ENCODE results near the gene PPFIBP1.

The PPFIBP1 gene

DNA sequence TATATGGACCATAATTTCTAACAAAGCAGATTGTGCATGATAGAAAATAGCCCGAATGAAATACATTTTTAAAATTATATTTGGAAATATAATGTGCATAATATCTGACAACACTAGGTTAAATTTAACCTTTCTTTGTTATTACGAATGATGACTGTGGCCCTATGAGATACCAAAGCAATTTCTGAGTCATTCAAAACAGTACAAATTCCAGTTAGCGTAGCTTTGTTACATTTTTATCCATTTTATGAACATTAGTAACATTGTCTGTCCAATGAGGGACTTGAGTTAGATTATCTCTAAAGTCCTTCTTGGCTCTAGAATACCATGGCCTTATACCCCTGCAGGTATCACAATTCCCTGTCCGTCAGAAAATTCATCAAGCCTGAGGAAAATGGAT, 133.3 kb downstream of the PPFIBP1 start:
- H3K27ac ChIP-seq (ENCODE audit: low read length) = no peak overlapping the region
- no peak overlapping the region for H3K4me2 ChIP-seq (ENCODE audit: low read length)
- no peaks in the 10 kb centered on the region for H3K79me2 ChIP-seq (ENCODE audit: low read length)
- no peak overlapping the region for H2AFZ ChIP-seq (ENCODE audit: low read depth, low read length)
- no peaks in the 10 kb centered on the region for H3K36me3 ChIP-seq (replicated peaks; ENCODE audit: low read depth, low read length)
- peaks cover 7% of the 10 kb centered on the region for H3K4me1 ChIP-seq (ENCODE audit: low read length)
- H4K20me1 ChIP-seq (ENCODE audit: insufficient read depth, low read length) = no peaks in the 10 kb centered on the region
- H3K27me3 ChIP-seq (ENCODE audit: low read depth, low read length) = no peaks in the 10 kb centered on the region
- H3K9me3 ChIP-seq (ENCODE audit: insufficient read depth, low read length) = no peaks in the 10 kb centered on the region
- no peak overlapping the region for H3K4me3 ChIP-seq (ENCODE audit: low read length)
- no peak overlapping the region for H3K9ac ChIP-seq (ENCODE audit: low read length)
- TF ChIP-seq CTCF (IDR thresholded peaks at IDR 0.05; ENCODE audit: low read depth, low read length) (no peak), EZH2phosphoT487 (IDR thresholded peaks at IDR 0.05; ENCODE audit: low read depth) (no peak)

- Histone ChIP-seq H3K36me3 (replicated peaks; ENCODE audit: low read depth, low read length) (no peaks in the 10 kb centered on the region), H2AFZ (ENCODE audit: low read depth, low read length) (no peak overlapping the region), H3K79me2 (ENCODE audit: low read length) (no peaks in the 10 kb centered on the region), H3K4me1 (ENCODE audit: low read length) (no peaks in the 10 kb centered on the region), H3K27me3 (ENCODE audit: low read depth, low read length) (no peaks in the 10 kb centered on the region), H3K9ac (ENCODE audit: low read length) (no peak overlapping the region), H3K27ac (ENCODE audit: low read length) (no peak overlapping the region), H3K4me3 (ENCODE audit: low read length) (no peak overlapping the region), H3K4me2 (ENCODE audit: low read length) (no peak overlapping the region), H3K9me3 (ENCODE audit: insufficient read depth, low read length) (no peaks in the 10 kb centered on the region), H4K20me1 (ENCODE audit: insufficient read depth, low read length) (no peaks in the 10 kb centered on the region)
- TF ChIP-seq EZH2phosphoT487 (IDR thresholded peaks at IDR 0.05; ENCODE audit: low read depth) = no peak
- no peak for TF ChIP-seq CTCF (IDR thresholded peaks at IDR 0.05; ENCODE audit: low read depth, low read length)
Measured at GRCh38 chr12:27665704-27666103, 141.7 kb downstream of the PPFIBP1 start.

DNA sequence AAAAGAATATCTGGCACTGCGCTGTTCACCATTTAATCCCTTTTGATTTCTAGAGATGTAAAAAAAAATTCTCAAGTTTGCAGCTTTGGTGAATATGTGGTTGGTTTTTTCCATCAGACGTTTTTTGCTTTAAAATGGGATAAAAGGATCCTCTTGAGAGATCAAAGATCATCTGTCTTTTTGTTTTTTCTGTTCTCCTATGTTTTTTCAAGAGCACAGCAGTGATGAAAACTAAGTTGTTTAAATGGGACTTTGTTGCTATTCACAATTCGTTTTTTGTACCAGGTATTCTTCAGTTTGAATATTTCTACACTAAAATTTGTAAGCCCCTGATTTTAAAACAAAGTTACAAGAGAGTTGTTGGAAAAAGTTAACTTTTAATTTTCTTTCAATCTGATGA, 142.5 kb downstream of the PPFIBP1 start:
- Histone ChIP-seq H3K4me1 (ENCODE audit: low read length) (no peaks in the 10 kb centered on the region), H3K9ac (ENCODE audit: low read length) (no peak overlapping the region), H3K79me2 (ENCODE audit: low read length) (no peaks in the 10 kb centered on the region), H3K27ac (ENCODE audit: low read length) (no peak overlapping the region), H3K9me3 (ENCODE audit: insufficient read depth, low read length) (no peaks in the 10 kb centered on the region), H3K4me2 (ENCODE audit: low read length) (no peak overlapping the region), H3K36me3 (replicated peaks; ENCODE audit: low read depth, low read length) (no peaks in the 10 kb centered on the region), H4K20me1 (ENCODE audit: insufficient read depth, low read length) (no peaks in the 10 kb centered on the region), H3K27me3 (ENCODE audit: low read depth, low read length) (no peaks in the 10 kb centered on the region), H2AFZ (ENCODE audit: low read depth, low read length) (no peak overlapping the region), H3K4me3 (ENCODE audit: low read length) (no peak overlapping the region)
- no peak for TF ChIP-seq EZH2phosphoT487 (IDR thresholded peaks at IDR 0.05; ENCODE audit: low read depth)
- TF ChIP-seq CTCF (IDR thresholded peaks at IDR 0.05; ENCODE audit: low read depth, low read length) = no peak

GRCh38 chr12:27667540-27667939, 143.5 kb downstream of the PPFIBP1 start:
- H4K20me1 ChIP-seq (ENCODE audit: insufficient read depth, low read length) = no peaks in the 10 kb centered on the region
- H3K9me3 ChIP-seq (ENCODE audit: insufficient read depth, low read length) = no peaks in the 10 kb centered on the region
- TF ChIP-seq CTCF (IDR thresholded peaks at IDR 0.05; ENCODE audit: low read depth, low read length) (no peak), EZH2phosphoT487 (IDR thresholded peaks at IDR 0.05; ENCODE audit: low read depth) (no peak)
- no peaks in the 10 kb centered on the region for H3K27me3 ChIP-seq (ENCODE audit: low read depth, low read length)
- no peak overlapping the region for H3K9ac ChIP-seq (ENCODE audit: low read length)
- H3K4me1 ChIP-seq (ENCODE audit: low read length) = no peaks in the 10 kb centered on the region
- no peaks in the 10 kb centered on the region for H3K79me2 ChIP-seq (ENCODE audit: low read length)
- no peak overlapping the region for H3K27ac ChIP-seq (ENCODE audit: low read length)
- H3K36me3 ChIP-seq (replicated peaks; ENCODE audit: low read depth, low read length) = no peaks in the 10 kb centered on the region
- no peak overlapping the region for H3K4me3 ChIP-seq (ENCODE audit: low read length)
- no peak overlapping the region for H2AFZ ChIP-seq (ENCODE audit: low read depth, low read length)
- no peak overlapping the region for H3K4me2 ChIP-seq (ENCODE audit: low read length)

Data from OCI-LY3 (cell line).